GM21576 (cell line): ENCODE results near the gene DGKI.

Experiments
- ATAC-seq: cut with Tn5 transposase; IDR thresholded peaks from one replicate; pipeline ENCODE4 v1.9.1; 2021; ENCODE audit warnings: mild to moderate bottlenecking, moderate library complexity; ENCODE audit not compliant: unreplicated experiment

DGKI gene

DNA sequence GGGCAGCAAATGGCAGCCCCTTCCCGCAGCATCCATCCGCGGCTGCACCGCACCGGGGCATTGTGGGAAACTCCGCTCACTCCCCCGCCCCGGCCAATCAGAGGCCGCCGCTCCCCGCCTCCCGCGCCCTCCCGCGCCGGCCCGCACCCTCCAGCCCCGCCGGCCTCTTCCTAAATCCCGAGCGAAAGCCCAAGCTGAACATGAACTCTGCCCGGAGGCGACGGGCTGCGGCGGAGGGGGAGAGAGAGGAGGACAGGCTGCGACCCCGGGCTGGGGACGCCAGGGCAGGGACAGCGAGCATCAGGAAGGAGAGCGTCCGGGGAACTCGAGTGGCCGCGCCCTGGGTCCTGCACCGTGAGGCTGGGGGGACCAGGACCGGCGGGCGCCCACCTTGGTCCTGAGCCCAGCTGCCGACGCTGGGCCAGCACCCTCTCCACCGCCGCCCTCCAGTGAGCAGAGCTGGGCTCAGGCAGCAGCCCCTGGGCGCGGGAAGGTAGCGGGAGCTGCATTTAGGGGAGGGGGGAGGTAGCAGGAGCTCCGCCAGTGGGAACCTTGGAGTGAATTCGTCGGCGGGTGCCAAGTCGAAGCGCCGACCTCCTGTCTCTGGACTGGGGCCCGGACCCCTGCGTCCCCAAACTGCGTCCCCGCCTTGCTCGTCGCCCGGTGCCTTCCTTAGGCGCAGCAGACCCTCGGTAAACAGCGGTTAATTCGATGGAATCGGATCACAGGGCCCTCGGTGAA is at the start of gene DGKI:
TSS of gene DGKI (minus strand) at position 148 of the 741 bp plus-strand sequence.
- no peak for ATAC-seq

DNA sequence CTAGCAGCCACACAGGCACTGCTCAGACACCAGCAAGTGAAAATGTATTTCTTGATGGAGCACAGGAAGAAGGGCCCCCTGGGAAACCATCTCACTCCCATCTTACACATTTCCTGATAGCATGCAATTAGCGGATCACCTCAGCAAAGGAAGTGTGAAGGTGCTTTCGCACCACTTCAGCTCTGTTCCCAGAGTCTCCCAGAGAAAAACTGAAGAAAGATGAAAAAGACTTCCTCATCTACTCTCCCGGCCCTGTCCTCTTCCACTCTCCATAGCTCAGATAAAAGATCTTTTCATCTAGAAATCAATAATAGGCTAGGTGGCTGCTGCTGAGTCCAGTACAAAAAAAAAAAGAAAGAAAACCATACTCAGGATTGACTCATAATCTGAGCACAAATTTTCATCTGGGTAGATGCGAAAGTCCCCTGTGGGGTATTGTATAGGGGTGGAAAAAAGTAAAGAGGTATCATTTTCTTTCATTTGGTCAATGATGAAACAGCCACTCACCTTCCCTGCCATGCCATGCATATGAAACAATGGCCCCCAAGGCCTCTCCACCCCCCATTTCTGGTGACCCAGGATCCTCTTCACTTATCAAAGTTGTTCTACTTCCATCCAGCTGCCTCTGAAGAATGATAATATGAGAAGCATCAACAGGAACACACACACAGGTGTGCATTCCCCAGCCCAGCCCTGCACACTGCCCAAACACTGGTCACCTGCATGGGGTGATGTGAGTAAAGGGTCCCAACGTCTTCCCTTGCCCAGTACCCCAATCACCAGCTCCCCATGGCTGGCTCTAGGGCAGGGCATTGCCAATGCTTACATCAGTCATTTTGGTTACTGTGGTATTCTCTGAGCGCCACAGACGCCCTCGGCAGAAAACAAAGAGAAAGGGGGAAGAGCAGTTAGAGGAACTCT is 48.8 kb upstream of the DGKI start:
- ATAC-seq = peak; percentile 54

GRCh38 chr7:137893143-137893742 is 46.5 kb upstream of the DGKI start:
- ATAC-seq = no peak

DNA sequence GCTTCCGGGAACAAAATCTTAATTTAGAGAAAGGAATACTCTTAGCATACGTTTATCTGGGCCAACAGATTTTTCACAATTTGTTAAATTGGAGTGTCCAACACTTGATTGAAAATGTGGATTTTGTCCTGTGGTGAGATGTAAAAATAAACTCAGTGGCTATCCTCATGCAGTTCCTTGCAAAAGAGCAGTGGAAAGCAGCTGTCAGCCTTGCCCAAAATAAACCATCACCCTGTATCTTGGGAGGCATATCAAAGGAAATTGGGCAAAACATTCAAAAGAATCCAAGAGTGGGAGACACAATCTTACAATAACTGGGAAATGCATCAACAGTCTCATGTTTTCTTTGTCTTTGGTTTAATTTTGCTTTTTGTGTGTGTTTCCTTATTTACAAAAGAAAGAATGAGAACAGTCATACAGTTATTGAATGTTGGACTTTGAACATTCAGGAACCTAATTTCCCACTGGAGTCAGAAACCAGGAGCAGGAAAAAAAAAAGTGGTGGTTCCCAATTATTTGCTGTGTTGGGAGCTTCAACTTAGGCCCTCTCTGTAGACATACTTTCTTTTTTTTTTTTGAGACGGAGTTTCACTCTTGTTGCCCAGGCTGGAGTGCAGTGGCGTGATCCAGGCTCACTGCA is 44.4 kb upstream of the DGKI start:
- ATAC-seq = no peak

DNA sequence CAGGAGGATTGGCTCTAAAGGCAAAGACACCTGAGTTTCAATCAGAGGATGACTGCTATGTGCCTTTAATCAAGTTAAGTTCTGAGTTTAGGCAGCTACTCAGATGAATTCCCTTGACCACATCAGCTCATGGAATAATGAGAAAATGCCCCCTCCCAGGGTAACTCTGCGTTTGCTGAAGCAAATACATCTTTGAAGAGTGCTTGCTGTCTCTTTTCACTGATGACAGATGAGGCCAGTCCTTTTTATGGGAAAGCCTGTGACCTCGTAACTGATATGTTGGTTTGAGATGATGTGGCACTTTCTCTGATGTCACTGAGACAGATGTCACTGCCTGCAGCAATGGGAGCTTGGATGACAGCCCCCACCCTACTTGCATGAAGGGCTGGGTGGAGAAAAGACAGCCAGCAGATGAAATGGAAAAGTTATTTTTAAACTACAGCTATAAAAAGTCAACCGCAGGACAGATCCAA is 43.7 kb upstream of the DGKI start:
- ATAC-seq = no peak

GRCh38 chr7:137888241-137888640 is 41.5 kb upstream of the DGKI start:
- no peak for ATAC-seq

DNA sequence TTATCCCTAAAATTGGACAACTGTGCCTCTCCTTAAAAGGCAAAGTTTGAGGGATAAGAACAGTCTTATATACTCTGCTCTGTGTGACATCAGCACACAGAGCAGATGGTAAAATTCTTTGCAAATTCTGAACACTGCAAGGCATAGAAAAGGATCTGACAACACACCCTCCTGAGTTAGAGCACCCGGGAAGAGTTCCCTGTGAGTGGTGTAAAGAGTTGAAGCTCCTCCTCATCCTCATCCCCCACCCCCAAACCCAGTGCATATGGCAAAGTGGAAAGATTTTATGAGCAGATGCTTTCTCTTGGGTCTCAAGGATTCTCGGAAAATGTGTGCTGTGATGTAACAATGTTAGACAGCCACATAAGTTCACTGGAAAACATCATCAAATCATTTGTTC is 40.0 kb upstream of the DGKI start:
- no peak for ATAC-seq

GRCh38 chr7:137886281-137886680 is 39.5 kb upstream of the DGKI start:
- ATAC-seq = no peak

DNA sequence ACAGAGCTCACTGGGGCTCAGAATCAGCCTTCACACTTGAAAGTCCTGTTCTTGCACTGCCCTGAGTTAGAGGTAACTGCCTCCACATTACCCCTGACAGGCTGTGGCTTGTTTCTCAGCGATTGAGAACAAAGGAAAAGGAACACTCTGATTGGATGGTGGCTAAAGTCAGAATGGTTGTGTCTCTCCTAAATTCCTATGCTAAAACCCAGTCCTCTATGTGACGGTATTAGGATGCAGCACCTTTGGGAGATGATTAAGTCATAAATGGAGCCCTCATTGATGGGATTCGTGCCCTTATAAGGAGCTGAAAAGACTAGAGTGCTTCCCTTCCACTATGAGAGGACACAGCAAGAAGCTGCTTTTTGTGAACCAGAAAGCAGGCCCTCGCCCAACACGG is 38.9 kb upstream of the DGKI start:
- ATAC-seq = no peak

DNA sequence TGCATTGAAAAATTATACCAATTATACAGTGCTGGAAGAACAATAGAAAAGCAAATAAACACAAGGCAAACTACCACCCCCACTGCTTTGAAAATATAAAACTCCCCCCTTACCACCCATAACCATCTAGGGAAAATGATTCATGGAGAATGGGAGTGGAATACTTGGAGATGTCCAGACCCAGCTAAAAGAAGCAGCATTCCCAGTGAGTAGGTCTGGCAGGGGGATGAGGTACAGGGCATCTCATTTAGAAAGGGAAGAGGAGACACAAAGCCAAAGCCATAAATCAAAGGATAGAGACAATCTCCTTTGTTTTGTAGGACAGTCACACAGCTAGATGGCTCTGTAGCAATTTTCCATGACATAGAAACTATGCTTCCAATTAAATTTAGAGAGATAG is 36.0 kb upstream of the DGKI start:
- no peak for ATAC-seq

DNA sequence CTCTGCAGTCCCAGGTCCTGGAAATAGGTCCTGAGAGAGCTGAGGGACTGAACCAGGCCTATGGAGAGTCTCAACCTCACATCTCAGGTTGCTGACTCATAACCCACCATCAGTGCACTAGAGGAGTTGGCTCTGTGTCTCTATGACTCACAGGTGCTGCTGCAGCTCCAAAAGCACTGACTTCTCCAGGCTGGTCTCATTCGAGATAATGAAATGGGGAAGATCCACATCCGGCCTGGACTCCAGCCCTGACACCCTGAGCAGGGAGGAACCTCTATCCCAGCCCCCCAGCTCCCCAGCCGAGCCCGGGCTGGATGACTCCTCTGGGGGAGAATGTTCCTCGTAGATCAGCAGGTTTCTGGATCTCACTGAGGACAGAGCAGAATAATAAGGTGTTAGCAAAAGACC is 35.5 kb upstream of the DGKI start:
- peak; percentile 81 for ATAC-seq

DNA sequence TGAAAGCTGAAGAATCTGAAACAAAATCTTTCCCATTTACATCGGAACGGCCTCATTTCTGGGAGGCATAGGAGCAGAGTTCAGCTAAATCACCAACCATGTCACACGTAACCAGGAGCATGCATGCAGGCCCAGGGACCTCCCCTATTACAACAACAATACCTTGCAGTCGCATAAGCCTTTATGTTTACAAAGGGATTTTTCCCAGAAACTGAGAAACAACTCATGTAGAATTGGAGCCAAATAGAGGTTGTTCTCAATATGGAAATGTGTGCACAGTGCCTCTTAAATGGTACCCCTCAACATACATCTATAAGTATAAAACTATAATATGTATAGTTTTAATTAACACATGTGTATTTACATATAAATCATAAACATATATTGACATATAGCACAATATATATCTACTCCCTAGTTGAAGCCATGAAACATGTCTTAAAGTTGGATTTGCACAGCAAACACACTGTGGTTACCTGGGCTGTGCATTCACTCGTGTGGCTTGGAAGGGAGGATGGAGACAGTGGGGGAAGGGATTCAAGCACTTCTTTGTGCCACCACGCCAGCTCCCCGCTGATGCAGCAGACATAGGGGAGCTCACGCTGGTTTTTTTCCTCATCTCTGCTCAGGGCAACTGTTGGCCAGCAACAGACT is 35.0 kb upstream of the DGKI start:
- no peak for ATAC-seq

- ATAC-seq = no peak
Observed at GRCh38 chr7:137880432-137880831, 33.7 kb upstream of the DGKI start.

DNA sequence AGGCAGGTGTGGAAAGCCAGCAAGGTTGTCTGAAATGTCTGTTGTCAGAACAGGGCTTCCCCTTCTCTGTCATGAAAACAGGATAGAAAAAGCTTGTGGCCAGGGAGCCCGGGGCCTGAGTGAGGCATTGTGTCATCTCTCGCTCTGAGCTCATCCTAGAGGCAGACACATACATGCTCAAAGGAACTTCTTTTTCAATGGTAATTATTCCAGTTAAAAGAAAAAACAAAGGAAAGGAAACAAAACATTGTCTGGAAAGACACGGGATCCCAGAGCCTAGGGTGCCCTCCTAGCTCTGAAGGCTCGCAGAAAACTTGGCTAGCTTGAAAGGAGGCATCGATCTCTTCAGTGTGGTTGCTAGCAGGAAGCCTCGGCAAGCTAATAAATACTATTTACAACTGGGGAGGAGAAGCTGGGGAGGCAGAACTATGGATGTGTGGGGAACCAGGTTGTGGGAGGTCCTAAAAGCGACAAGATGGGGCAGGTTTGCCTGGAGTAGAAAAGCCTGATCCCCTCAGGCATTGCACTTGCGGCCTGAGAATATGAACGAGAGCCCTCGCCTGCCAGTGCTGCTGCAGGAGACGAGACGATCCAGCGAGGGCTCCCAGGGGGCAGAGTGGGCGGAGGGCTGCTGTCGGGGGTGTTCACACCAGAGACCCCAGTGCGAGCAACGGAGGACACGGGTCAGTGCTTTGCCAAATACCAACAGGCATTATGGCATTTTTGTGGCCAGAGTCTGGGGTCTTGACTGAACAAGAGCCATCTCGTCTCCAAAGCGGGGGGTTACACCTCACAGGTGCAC is 32.8 kb upstream of the DGKI start:
- ATAC-seq = no peak

DNA sequence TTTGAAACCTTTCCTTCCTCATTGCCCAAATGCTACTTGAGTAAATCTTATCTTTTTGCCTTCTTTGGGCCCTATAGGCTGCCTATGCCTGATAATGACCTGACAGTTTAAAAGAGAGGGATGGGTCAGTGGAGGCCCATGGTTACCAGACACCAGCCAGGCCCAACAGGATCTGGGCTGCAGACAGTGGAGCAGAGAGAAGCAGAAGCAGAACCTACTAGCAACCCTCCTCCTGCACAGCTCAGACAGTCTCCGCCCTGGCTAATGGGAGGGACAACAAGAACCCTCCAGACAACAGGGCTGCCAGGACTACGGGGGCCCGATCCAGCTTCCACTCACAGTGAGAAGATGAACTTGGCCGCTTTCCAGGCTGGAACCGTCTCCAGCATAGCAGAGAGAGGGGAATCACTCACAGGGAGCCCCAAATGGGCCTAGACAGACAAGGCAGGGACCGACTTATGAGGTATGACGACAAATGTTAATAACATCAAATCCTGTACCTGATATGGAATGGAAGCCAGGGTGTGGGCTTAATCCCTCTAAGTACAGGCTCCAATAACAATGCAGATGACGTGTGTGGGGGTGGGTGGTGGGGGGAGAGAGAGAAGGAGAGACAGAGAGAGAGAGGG is 31.7 kb upstream of the DGKI start:
- no peak for ATAC-seq

DNA sequence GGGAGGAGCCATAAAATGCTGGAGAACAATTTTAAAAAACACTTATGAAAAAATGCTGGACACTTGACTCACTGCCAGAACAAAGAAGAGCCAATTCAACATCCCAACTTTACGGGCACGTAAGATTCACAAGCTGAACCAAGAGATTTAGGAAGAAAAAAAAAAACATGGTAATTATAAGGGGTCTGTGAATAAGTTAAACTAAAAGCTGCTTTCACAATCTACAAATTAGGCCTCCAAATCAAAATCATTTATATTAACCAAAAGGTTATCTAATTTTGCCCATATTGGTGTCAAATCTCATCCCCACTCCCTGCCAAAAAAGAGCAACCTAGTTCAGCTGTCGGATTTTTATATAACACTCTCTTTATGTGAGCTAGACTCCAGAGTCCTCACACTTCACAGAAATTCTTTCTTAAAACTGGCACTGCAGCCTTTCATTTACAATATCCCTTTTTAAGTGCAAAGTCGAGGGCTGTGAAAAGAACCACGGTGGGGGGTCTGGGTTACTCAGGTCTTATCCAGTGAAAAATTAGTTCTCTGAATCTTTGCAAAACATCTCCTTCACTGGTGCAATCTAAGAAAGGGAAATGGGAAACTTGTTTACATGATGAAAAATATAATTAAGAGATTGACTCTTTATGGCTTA is 30.4 kb upstream of the DGKI start:
- ATAC-seq = no peak

- ATAC-seq = no peak
Observed at GRCh38 chr7:137875746-137876145, 29.0 kb upstream of the DGKI start.

DNA sequence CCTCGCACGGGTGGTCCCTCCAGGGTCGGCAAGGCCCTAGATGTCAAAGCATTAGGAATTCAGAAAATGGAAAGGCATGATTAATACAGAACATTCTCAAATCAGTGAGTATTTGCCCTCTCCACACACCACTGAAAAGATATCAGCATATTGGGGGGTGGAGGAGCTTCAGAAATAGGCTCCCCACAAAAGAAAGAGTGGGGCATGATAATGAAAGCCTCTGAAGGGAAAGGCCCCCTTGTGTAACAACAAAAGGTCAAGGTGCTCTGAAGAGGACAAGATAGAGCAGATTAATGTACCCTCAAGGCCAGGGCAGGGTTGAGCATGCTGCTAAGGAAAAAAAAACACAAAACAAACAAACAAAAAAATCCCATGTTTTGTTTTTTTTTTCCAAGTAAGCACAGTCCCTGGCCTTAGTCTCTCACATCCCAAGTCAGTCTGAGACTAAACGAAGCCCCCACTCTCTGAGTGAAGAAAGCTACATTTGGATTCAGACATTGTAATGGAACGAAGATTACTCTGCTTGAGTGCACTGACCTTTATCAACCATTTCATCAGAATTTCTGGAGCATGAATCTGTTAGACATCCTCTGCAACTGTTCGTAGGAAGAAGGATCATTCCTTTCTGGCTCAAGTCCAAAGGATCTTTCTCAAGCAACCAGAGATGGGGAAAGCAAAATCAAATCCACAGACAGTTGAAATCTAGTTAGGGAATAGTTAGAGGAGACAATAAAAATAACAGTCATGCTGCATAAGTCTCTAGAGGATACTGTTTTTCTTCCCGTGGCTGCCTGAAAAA is 27.4 kb upstream of the DGKI start:
- ATAC-seq = no peak
